GM06990 (cell line): ENCODE measurements around the gene COX6B1.

Experiments used
- DNase-seq: peaks from one replicate; pipeline ENCODE4 v3.0.0-alpha.2; 2011; ENCODE audit not compliant: insufficient read length; ENCODE audit errors: extremely low read depth
- H3K27me3 ChIP-seq: replicated peaks from 2 replicates; pipeline ENCODE4 v1.6.0; 2011; ENCODE audit warnings: low read length; ENCODE audit not compliant: control insufficient read depth, insufficient read depth
- H3K36me3 ChIP-seq: 2 replicates; pipeline ENCODE4 v1.5.1; 2011; ENCODE audit warnings: low read length; ENCODE audit not compliant: control insufficient read depth, insufficient read depth
- H3K4me3 ChIP-seq: replicated peaks from 2 replicates; pipeline ENCODE4 v1.5.1; 2011; ENCODE audit warnings: low read depth, mild to moderate bottlenecking, control low read depth, low read length
- TF ChIP-seq, protein P1 (sequence below): IDR thresholded peaks from 2 replicates; pipeline ENCODE4 v1.5.1; 2011; ENCODE audit warnings: low read length, control low read depth, mild to moderate bottlenecking, inconsistent platforms; ENCODE audit not compliant: insufficient read depth, poor library complexity, severe bottlenecking

COX6B1 gene

DNA sequence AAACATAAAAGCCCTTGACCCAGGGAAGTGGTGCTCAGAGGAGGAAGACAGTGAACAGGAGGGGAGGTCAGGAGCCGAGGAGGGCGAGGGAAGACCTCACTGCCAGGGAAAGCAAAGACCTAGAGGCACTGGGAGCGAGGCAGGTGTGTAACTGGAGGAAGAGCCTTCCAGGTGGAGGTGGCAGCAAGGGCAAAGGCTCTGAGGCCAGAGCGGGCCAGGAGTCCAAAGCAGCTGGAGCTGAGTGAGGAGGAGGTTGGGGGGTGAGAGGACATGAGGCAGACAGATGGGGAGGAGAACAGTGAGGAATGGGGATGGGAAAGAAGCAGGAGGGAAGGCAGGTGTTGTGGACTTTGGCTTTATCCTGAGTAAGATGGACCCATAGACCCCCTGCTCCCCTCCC is 21.9 kb downstream of the COX6B1 start:
- no peaks in the 10 kb centered on the region for H3K36me3 ChIP-seq
- TF ChIP-seq, protein P1, sequence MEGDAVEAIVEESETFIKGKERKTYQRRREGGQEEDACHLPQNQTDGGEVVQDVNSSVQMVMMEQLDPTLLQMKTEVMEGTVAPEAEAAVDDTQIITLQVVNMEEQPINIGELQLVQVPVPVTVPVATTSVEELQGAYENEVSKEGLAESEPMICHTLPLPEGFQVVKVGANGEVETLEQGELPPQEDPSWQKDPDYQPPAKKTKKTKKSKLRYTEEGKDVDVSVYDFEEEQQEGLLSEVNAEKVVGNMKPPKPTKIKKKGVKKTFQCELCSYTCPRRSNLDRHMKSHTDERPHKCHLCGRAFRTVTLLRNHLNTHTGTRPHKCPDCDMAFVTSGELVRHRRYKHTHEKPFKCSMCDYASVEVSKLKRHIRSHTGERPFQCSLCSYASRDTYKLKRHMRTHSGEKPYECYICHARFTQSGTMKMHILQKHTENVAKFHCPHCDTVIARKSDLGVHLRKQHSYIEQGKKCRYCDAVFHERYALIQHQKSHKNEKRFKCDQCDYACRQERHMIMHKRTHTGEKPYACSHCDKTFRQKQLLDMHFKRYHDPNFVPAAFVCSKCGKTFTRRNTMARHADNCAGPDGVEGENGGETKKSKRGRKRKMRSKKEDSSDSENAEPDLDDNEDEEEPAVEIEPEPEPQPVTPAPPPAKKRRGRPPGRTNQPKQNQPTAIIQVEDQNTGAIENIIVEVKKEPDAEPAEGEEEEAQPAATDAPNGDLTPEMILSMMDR = no peak
- DNase-seq = no peak
- H3K4me3 ChIP-seq = no peak overlapping the region
- H3K27me3 ChIP-seq = peaks cover 2% of the 10 kb centered on the region

DNA sequence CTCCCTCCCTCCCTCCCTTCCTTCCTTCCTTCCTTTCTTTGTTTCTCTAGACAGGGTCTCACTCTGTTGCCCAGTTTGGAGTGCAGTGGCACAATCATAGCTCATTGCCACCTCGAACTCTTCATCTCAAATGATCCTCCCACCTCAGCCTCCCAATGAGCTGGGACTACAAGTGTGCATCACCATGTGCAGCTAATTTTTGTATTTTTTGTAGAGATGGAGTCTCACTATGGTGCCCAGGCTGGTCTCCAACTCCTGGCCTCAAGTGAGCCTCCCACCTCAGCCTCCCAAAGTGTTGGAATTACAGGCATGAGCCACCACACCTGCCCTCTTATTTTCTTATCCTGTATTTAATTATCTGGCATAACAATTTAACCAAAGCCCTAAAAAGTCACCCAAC is 22.6 kb downstream of the COX6B1 start:
- TF ChIP-seq, protein P1 = no peak
- peaks cover 2% of the 10 kb centered on the region for H3K27me3 ChIP-seq
- H3K4me3 ChIP-seq = no peak overlapping the region
- no peak for DNase-seq
- no peaks in the 10 kb centered on the region for H3K36me3 ChIP-seq

DNA sequence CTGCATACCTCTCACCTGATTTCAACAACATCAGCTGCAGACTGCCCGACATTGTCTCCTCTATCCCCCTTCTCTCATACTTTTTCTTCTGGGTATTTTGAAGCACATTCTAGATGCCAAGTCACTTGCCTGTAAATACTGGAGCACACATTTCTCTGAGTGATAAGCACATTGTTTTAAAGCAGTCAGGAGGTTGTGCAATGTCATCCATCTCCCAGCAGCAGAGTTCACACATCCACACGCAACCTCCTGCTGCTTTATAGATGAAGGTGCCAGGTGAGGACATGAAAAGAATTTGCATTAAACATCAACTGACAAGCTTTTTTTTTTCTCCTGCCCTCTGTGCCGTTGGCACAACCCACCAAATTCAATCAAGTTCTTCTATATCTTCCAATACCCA is 23.7 kb downstream of the COX6B1 start:
- Histone ChIP-seq H3K36me3 (no peaks in the 10 kb centered on the region), H3K4me3 (no peak overlapping the region), H3K27me3 (peaks cover 2% of the 10 kb centered on the region)
- TF ChIP-seq, protein P1 = no peak
- DNase-seq = no peak

DNA sequence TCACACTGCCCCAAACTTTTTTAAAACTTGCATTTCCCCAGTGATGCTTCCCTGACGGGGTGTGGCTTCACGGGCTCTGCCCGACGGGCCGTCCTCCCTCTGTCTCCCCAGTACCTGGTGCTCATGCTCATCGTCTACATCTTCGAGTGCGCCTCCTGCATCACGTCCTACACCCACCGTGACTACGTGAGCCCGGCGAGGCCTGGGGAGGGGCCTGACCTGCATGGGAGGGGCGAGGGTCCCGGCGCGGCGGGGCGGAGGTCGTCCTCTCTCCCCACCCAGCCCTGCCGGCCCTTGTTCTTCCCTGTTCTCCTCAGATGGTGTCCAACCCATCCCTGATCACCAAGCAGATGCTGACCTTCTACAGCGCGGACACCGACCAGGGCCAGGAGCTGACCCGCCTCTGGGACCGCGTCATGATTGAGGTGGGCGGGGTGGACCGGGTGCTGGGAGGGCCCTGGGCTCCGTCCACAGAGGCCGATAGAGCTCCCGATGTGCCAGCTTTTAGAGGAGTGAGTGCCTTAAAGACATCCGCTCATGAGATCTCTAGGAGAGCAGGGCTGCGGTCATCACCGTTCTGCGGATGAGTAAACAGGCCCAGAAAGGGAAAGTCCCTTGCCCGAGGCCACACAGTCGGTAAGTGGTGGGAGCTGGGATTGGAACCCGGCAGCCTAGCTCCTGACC is 25.1 kb downstream of the COX6B1 start:
- TF ChIP-seq, protein P1 = no peak
- no peak for DNase-seq
- H3K27me3 ChIP-seq = peaks cover 2% of the 10 kb centered on the region
- H3K36me3 ChIP-seq = no peaks in the 10 kb centered on the region
- H3K4me3 ChIP-seq = peak overlapping the region; percentile 55

DNA sequence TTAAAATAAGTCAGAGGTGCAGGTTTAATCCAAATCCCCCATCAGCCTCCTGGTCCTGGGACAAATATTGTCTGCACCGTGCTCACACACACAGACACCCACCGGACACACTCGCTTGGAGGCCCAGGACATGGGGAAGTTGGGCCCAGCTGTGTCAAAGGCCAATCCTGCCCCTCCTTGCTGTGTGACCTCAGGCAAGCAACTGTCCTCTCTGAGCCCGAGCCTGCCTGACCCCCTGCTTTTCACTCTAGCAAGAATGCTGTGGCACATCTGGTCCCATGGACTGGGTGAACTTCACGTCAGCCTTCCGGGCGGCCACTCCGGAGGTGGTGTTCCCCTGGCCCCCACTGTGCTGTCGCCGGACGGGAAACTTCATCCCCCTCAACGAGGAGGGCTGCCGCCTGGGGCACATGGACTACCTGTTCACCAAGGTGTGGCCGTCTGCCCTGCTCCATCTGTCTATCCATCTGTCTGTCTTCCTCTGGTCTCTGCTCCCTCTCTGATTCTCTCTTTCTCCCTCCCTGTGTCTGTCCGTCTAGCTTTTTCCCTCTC is 27.5 kb downstream of the COX6B1 start:
- no peak for DNase-seq
- no peaks in the 10 kb centered on the region for H3K27me3 ChIP-seq
- no peak overlapping the region for H3K4me3 ChIP-seq
- H3K36me3 ChIP-seq = no peaks in the 10 kb centered on the region
- TF ChIP-seq, protein P1 = no peak
